GM06990 (cell line): ENCODE results near the gene CDC42BPA.

Experiments used
- DNase-seq: peaks from one replicate; pipeline ENCODE4 v3.0.0-alpha.2; 2011; ENCODE audit not compliant: insufficient read length; ENCODE audit errors: extremely low read depth
- H3K27me3 ChIP-seq: replicated peaks from 2 replicates; pipeline ENCODE4 v1.6.0; 2011; ENCODE audit warnings: low read length; ENCODE audit not compliant: control insufficient read depth, insufficient read depth
- H3K36me3 ChIP-seq: 2 replicates; pipeline ENCODE4 v1.5.1; 2011; ENCODE audit warnings: low read length; ENCODE audit not compliant: control insufficient read depth, insufficient read depth
- H3K4me3 ChIP-seq: replicated peaks from 2 replicates; pipeline ENCODE4 v1.5.1; 2011; ENCODE audit warnings: low read depth, mild to moderate bottlenecking, control low read depth, low read length
- TF ChIP-seq, protein P1 (sequence below): IDR thresholded peaks from 2 replicates; pipeline ENCODE4 v1.5.1; 2011; ENCODE audit warnings: low read length, control low read depth, mild to moderate bottlenecking, inconsistent platforms; ENCODE audit not compliant: insufficient read depth, poor library complexity, severe bottlenecking

The CDC42BPA gene

GRCh38 chr1:227321035-227321434 is 2.7 kb upstream of the CDC42BPA start:
- Histone ChIP-seq H3K4me3 (no peak overlapping the region), H3K27me3 (peaks cover 2% of the 10 kb centered on the region; the same call in 1 of the 2 replicates), H3K36me3 (no peaks in the 10 kb centered on the region)
- DNase-seq = no peak
- TF ChIP-seq, protein P1, sequence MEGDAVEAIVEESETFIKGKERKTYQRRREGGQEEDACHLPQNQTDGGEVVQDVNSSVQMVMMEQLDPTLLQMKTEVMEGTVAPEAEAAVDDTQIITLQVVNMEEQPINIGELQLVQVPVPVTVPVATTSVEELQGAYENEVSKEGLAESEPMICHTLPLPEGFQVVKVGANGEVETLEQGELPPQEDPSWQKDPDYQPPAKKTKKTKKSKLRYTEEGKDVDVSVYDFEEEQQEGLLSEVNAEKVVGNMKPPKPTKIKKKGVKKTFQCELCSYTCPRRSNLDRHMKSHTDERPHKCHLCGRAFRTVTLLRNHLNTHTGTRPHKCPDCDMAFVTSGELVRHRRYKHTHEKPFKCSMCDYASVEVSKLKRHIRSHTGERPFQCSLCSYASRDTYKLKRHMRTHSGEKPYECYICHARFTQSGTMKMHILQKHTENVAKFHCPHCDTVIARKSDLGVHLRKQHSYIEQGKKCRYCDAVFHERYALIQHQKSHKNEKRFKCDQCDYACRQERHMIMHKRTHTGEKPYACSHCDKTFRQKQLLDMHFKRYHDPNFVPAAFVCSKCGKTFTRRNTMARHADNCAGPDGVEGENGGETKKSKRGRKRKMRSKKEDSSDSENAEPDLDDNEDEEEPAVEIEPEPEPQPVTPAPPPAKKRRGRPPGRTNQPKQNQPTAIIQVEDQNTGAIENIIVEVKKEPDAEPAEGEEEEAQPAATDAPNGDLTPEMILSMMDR = no peak

DNA sequence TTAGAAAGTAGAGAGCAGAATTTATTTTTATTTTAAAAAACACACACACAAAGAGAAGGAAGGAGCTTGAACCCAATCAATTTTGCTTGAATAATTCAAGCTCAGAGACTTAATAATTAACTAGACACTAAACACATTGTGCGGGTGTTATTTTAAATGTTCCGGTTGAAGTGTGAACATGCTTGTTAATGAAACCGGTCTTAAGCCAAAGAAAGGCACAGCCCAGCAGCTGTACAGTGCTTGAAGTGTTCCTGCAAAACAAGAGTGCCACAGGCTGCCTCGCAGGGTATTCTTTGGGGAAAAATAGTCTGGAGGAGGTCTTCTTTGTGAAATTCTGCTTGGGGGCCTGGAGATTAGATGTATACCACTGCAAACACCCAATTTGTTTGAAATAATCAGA is 2.2 kb upstream of the CDC42BPA start:
- peaks cover 2% of the 10 kb centered on the region; the same call in 1 of the 2 replicates for H3K27me3 ChIP-seq
- H3K36me3 ChIP-seq = no peaks in the 10 kb centered on the region
- DNase-seq = no peak
- TF ChIP-seq, protein P1 = no peak
- H3K4me3 ChIP-seq = no peak overlapping the region

- DNase-seq = no peak
- H3K4me3 ChIP-seq = no peak overlapping the region
- H3K27me3 ChIP-seq = peaks cover 2% of the 10 kb centered on the region; the same call in 1 of the 2 replicates
- TF ChIP-seq, protein P1 = no peak
- H3K36me3 ChIP-seq = no peaks in the 10 kb centered on the region
Observed at GRCh38 chr1:227318853-227319607, 738 bp upstream of the CDC42BPA start.

DNA sequence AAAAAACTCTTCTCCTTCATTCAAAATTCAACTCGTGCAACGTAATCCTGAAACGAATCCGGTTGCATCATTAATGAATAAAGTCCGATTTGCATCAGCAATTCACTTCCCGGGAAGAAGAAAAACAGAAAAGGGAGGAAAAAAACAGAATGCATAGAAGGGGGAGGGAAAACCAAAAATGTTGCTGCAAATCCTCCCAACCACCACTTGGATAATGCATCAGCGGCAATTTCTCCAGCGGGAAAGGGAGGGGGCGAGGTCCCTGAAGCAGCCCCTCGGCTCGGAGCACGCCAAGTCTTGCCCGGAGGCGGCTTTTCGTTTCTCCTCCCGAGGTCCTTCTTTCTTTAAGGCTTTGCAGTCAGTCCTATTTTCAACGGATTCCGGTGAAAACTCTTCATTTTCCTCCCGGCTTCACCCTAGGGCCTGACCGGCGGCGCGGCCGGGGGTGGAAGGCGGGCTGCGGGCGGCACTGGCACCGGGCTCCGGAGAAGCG is 723 bp downstream of the CDC42BPA start:
- Histone ChIP-seq H3K36me3 (no peaks in the 10 kb centered on the region), H3K27me3 (peaks cover 2% of the 10 kb centered on the region; the same call in 1 of the 2 replicates), H3K4me3 (no peak overlapping the region)
- TF ChIP-seq, protein P1 = no peak
- no peak for DNase-seq

DNA sequence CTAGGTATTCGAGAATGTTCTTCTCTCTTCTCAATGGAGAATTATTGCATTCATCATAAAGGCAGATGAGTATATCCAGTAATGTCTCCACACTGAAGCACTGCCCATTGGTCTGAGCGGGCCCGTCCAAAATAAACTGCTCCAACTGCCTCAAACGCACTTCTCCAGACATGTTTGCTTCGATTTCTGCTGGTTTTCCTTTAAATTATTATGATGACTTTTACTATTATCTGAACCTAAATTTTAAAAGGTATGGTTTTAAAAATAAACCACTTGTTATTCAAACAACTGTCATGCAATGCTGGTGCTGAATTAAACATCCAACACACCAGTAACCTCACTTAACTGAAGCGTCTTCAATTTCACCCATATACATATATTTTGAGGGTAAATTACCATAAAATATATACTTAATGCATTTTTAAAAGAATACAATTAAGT is 1.3 kb downstream of the CDC42BPA start:
- no peaks in the 10 kb centered on the region for H3K36me3 ChIP-seq
- H3K27me3 ChIP-seq = peaks cover 2% of the 10 kb centered on the region; the same call in 1 of the 2 replicates
- TF ChIP-seq, protein P1 = no peak
- DNase-seq = no peak
- H3K4me3 ChIP-seq = no peak overlapping the region

DNA sequence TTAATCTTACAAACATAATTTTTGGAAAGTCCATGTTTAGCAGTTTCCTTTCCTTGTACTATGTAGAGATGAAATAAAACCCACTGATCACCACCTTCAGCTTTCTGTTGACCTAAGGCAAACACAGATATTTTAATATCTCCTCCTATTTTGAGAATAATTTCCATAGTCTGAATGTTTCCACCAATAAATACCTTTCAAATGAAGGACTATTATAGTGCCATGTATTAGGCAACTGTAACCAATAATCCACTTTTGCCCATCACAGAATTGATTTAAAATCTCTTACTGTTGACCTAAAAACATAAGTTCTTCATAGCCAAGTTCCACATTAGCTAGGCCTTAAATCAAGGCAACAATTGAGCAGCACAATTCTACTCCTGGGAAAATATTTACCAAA is 1.8 kb downstream of the CDC42BPA start:
- no peak for DNase-seq
- no peak overlapping the region for H3K4me3 ChIP-seq
- H3K36me3 ChIP-seq = no peaks in the 10 kb centered on the region
- TF ChIP-seq, protein P1 = no peak
- peaks cover 2% of the 10 kb centered on the region; the same call in 1 of the 2 replicates for H3K27me3 ChIP-seq
